Suppressor macrophage treated with lipopolysaccharide for 1 hour (primary cell): ENCODE measurements around the gene HMGCR.

ENCODE experiments used
- DNase-seq, 3 donors: peaks; one replicate each; pipeline ENCODE4 v3.0.0-alpha.2; 2020 to 2022

Gene HMGCR

DNA sequence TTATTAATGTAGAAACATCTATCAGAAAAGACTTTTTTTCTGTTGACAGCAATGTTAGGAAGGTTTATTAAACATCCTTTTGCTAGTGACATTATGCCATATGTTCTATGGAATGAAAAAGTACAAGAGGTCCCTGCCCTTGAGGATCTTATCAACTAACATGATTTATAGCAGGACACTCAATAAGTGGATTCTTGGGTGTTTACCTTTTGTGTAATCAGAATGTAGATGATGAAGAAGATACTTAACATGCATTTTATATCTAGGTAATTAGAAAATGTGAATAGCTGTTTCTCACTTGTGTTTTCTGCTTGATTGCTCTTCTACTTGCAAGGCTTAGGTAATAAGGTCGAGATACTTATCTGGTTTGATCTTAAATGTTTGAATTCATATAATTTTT, 4.9 kb downstream of the HMGCR start:
- DNase-seq, result no peak

DNA sequence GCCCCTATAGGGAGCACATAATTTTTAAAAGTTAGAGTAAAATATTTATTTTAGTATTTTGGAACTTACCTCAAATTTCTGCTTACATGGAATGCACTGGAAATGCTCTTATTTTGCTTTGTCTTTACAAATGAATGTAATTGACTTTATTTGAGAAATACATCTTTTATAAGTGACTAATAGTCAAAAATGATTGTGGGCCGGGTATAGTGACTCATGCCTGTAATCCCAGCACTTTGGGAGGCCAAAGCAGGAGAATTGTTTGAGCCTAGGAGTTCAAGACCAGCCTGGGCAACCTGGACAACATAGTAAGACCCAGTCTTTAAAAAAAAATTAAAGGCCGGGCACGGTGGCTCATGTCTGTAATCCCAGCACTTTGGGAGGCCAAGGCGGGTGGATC, 5.8 kb downstream of the HMGCR start:
- no peak for DNase-seq

DNA sequence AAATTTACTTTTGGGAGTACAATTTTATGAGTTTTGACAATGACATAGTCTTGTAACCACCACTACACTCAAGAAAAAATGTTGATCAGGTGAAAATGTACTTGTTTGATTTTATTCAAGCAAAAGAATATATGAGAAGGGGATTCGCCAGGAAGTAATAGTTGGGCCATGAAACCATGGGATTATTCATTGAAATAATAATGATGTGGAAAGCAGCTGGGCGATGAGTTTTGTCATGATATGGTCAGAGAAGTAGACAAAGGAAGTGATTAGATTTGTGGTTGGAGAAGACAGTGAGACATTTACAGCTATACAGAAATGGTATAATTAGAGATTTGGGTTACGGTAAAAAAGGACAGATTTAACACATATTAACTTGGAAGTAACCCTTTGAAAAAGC, 11.2 kb downstream of the HMGCR start:
- no peak for DNase-seq

DNA sequence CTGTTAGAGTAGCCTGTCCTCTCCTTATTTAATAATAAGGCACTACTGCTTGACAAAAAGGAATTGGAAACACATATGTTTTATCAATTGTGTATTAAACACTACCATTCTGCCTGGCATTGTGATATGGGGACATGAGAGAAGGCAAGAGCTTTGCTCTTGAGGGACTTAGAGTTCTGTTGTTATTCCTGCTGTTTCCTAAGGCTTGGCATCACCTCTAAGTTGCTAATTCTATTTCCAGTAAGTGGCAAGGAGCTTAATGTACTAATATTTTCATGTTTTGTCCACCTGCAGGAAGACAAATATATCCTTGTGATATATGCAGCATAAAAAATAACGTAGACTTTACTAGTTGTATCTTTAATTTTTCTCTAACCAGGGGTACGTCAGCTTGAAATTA, 12.6 kb downstream of the HMGCR start:
- no peak for DNase-seq

DNA sequence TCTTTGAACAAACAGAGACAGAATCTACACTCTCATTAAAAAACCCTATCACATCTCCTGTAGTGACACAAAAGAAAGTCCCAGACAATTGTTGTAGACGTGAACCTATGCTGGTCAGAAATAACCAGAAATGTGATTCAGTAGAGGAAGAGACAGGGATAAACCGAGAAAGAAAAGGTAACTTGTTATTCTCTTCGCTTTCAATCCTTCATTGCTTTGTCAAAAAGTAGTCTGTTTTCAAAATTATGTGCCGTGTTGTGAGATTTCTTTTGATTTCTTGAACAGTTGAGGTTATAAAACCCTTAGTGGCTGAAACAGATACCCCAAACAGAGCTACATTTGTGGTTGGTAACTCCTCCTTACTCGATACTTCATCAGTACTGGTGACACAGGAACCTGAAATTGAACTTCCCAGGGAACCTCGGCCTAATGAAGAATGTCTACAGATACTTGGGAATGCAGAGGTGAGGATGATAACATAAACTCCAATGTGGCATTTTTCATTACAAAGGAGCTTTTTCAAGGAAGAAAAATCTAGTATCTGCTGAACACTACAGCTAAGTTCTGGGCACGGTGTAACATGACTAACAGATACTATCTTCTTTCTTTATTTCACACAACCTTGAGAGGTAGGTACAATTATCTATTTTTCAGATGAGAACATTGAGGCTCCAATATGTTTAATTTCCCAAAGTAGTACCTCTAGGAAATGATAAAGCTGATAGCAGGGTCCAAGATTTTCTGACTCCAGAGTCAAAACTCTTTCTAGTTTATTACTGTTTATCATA, 14.3 kb downstream of the HMGCR start:
- DNase-seq, result no peak

DNA sequence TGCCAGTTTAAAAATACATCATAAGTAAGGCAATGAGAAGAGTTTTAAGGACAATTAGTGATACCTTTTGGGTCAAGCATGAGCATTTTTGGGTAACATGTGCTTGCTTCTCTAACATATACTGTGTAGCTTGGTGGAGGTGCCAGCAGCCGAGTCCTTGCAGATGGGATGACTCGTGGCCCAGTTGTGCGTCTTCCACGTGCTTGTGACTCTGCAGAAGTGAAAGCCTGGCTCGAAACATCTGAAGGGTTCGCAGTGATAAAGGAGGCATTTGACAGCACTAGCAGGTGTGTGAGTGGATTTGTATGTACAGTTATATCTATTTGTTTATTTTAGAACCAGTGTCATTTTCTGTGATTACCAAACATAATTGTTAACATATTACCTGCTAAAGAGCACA, 18.2 kb downstream of the HMGCR start:
- DNase-seq, result no peak

DNA sequence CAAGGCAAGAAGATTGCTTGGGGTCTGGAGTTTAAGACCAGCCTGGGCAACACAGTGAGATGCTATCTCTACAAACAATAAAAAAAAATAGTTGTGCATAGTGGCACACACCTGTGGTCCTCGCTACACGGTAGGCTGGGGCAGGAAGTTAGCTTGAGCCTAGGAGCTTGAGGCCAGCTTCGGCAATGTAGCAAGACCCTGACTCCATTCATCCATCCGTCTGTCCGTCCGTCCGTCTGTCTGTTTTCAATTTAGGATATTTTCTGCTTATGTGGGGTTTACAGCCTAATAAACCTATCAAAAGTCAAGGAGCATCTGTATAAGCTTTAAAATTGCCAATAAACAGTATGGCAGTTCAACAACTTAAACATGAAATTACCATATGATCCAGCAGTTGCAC, 19.7 kb downstream of the HMGCR start:
- no peak for DNase-seq

DNA sequence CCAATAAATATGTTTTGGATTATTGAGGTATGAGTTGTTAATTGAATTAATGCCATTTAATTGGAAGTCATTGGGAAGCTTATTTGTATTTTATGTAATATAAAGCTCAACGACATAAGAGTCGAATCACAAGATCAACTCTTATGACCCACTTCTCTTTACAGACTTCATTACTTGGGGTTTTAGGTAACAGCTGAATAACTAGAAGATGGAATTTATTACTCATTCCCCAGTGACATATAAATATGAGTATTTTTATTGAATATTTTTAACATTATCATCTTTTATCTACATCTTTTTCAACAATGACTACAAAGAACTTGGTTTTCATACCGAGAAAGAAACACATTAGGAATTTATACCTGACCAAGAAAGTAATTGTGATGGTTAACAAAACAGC, 21.1 kb downstream of the HMGCR start:
- DNase-seq, result no peak

DNA sequence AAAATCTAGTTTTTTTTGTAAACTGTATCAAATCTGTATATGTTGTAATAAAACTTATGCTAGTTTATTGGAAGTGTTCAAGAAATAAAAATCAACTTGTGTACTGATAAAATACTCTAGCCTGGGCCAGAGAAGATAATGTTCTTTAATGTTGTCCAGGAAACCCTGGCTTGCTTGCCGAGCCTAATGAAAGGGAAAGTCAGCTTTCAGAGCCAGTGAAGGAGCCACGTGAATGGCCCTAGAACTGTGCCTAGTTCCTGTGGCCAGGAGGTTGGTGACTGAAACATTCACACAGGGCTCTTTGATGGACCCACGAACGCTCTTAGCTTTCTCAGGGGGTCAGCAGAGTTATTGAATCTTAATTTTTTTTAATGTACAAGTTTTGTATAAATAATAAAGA, 24.3 kb downstream of the HMGCR start:
- DNase-seq, result no peak

DNA sequence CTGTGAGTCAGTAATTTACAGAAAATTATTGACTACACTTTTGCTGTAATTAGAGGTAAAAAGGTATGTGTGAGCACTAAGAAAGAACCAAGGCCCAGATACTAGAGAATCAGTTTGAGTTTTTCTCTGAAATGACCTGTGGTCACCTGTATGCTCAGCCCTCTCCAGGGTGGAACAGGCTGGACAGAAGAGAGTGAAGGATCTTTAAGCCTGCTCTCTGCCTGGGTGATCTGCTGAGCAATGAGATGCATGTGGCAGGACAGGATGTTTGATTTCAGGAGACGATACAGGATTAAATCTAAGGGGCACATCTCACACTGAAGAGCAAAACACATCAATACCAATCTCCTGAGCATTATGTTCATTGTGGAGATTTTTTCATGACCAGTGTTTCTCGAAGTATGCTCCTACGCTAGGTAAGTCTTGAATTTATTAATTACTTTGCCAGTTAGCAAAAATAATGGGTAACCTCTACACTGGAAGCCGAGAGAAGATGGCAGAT, 25.5 kb downstream of the HMGCR start:
- DNase-seq, result no peak

DNA sequence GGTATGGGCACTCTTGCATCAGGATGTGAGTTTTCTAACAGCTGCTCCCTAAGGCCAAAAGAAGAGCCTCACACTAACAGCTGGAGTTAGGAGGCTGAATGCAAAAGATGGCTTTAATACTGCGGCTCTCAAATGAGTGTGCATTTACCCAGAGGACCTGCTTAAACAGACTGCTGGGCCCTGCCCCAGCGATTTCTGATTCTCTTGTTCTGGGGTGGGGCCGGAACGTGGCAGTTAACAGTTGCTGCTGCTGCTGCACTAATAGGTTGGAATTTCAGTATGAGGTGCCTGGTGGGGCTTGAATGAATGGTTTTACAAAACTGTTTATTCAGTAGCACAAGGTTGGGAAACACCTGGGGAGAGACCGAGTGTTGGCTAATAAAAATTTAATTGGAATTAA, 26.1 kb downstream of the HMGCR start:
- DNase-seq, result no peak

DNA sequence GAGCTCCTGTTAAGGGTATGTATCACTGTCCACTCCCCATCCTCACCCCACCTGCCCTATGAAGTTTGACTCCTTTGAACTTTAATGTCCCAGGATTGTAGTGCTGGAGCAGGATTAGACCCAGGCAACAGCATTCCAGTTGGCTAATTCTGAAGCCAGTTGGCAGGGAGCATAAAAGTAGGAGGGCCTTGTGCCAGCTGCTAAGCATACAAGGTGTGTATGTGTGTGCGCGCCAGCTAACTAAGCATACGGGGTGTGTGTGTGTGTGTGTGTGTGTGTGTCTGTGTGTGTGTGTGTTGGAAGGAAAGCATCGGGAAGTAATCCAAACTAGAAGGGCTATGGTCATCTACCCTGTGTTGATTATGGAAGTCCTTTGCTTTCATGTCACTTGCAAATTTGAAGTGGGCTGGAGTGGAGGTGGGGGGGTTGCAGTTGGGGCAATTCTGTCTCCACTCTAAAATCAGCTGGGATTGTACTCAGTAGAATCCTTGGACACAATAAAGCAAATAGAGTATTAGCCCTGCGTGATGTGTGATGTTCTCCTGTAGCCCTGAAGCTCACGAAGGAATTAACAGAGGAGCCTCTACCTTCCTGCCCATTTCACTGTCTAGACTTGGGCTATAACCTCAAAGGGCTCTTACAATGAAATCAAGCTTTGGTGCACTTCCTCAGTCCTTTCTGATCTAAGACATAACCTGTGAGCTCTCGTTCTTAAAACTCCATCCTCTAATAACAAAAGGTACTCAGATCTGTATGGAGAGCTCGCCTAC, 26.9 kb downstream of the HMGCR start:
- no peak for DNase-seq

DNA sequence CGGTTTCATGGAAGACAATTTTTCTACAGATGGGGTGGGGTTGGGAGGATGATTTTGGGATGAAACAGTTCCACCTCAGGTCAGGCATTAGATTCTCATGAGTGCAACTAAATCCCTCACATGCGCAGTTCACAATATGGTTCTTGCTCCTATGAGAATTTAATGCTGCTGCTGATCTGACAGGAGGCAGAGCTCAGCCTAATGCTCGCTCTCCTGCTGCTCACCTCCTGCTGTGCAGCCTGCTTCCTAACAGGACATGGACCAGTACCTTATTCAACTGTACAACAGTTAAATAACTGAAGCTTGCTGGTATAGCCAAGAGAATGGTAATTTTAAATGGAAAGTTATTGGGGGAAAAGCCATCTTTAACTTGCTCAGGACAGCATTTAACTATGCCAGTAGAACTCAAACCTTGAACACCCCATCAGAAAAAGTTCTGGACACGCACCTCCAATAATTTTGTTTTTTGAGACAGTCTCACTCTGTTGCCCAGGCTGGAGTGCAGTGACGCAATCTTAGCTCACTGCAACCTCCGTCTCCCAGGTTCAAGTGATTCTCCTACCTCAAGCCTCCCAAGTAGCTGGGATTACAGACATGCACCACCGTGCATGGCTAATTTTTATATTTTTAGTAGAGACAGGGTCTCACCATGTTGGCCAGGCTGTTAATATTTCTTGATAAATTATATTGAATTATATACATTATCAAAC, 27.7 kb downstream of the HMGCR start:
- DNase-seq, result no peak

DNA sequence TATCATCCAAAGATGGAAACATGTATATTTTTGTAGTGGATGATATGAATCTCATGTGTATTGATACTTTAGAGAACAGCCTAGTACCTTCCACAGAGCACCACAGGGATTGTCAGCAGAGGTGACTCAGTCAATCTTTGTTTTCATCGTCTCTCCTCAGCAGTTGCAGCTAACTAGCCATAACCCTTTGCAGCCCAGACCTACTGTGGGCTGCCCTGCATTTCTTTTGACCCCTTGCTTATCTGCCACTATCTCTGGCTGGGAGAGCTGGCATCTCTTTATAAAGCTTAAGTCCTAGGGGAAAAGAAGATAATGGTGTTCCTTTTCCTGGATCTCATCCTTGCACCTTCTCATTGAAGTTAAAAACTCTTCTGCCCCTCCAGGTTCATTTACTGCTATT, 28.7 kb downstream of the HMGCR start:
- DNase-seq, result no peak

DNA sequence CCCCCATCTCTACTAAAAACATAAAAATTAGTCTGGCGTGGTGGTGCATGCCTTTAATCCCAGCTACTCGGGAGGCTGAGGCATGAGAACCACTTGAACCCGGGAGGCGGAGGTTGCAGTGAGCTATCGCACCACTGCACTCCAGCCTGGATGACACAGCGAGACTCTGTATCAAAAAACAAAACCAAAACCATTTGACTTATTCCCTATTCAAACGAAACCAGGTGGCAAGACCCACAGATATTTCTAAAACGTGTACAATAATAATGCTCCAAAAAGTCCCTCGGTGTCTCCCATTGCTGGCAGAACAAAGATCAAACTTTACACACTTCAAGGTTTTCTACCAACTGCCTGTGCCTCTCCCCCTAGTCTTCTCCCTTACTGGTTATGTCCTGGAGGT, 29.8 kb downstream of the HMGCR start:
- DNase-seq, result no peak

DNA sequence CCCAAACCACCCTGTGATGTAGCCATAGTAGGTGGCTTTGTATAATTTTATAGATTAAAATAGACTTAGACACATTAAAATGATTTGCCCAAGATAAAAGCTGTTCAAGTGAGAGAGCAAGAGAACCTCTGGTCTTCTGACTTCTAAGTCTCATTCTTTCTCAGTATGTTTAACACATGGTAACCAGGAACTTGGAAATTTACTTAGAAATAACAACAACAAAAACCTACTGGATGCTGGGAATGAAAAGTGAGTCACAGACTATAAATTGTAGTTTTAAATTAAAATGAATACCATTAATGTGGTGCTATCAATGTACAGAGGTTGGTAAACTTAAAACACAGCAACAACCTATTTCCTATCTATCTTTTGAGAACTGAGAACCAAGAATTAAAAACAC, 30.4 kb downstream of the HMGCR start:
- no peak for DNase-seq

DNA sequence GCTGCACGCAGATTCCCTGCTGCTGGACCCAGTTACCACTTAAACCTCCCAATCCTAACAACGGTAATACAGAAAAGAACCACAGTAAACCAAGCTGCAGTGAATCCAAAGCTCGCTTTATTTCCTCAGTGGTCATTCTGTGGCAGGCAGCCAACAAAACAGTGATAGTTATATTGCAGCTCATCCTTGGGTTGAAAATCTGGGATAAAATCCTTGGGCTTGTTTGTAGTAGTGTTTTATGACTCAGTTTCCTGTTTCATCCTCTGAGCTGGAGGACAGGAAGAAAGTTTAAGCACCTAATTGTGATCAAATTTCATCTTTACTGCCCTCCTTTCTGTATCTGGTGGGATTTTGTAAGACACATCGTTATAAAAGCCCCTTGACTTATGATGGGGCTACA, 31.4 kb downstream of the HMGCR start:
- no peak for DNase-seq

DNA sequence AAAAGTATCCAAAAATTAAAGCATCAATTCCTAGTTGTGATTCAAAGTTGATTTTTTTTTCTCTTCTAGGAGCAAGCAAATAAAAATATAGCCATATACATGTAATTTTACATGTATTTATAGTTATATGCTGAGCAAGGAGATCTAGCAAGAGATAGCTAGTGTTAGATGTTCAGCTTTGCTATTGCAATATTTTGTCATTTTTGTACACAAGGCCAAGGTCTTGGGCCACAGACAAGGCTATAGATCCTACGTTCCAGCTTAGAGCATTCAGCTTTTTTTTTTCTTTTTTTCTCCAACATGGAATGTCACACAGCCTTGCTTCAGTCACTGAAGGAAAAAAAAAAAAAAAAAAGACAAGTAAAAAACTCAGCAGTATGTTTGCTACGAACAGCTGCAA, 36.8 kb downstream of the HMGCR start:
- no peak for DNase-seq

DNA sequence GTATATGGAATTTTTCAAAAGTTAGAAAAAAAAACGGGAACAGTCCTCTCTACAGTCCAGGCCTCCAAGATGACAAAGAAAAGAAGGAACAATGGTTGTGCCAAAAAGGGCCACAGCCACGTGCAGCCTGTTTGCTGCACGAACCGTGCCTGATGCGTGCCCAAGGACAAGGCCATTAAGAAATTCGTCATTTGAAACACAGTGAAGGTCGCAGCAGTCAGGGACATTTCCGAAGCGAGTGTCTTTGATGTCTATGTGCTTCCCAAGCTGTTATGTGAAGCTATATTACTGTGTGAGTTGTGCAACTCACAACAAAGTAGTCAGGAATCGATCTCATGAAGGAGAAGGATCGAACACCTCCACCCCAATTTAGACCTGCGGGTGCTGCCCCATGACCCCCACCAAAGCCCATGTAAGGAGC, 37.4 kb downstream of the HMGCR start:
- DNase-seq, result no peak

DNA sequence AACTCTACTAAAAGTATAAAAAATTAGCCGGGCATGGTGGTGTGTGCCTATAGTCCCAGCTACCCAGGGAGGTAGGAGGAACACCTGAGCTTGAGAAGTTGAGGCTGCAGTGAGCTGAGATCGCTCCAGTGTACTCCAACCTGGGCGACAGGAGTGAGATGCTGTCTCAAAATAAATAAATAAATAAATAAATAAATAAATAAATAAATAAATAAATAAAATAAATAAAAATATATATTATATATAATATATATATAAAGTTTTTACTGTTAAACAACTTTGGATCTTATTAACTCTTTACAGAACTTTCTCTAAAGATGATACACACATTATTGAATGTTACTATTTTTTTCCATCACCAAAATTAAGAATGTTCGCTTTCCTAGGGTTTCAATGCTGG, 38.4 kb downstream of the HMGCR start:
- DNase-seq, result no peak

DNA sequence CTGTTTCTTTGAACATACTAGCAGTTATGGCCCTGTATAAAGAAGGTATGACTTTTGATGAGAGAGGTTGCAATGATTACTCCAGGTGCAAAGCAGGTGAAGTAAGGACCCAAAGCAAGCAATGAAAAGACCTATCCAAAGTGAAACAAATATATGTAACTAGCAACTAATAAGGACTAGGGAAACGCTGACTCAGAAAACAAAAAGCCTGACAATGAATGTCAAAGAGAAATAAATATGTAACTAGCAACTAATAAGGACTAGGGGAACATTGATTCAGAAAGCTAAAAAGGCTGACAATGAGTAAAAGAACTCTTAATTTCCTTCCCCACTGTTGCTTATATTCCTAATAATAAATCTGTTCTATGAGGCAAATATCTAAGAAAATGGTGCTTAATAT, 43.1 kb downstream of the HMGCR start:
- DNase-seq, result no peak

DNA sequence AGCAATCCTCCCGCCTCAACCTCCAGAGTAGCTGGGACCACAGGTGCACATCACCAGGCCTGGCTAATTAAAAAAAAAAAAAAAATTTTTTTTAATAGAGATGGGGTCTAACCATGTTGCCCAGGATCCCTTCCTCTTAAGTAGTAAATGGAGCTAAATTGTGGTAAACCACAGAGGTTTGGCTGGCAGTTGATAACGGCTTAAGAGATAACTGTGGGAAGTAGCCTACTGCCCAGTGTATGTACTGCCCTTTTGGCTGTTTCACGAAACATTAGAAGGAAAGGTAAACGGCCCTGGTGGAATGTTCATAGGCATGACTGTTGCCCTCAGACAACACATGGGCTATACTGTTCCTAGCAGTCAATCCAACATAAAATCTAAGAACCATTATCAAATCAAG, 44.4 kb downstream of the HMGCR start:
- DNase-seq, result no peak

DNA sequence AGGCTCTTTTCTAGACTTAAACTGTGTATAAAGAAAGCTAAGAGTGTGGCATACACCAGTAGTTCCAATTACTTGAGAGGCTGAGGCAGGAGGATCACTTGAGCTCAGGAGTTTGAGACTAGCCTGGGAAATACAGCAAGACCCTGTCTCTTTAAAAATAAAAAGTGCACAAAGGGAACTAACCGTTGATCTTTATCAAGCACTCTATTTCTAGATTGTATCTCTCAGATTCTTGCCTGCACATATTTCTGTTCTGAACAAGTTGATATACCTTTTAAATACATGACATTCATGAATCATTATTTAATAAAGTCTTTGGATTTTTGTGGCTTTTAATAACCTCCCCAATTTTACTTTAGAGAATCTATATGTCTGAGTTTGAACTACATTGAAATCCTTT, 47.2 kb downstream of the HMGCR start:
- DNase-seq, result no peak

DNA sequence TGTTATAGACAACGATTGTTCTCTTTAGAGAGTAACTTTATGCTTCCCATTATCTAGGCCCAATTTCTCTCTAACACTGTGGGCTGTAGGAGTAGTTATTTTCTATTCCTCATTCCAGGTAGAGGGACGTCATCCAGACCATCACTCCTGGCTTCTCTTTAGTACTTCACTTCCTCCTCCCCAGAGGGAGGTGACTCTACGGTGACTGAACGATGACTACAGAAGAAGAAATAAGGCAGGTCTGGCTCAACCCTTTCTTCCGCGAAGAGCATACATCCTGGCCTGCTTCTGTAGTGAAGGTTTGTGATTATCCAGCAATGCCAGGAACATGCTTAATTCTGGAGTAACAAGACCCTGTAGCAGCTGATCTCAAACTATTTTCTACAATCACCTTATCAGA, 50.8 kb downstream of the HMGCR start:
- no peak for DNase-seq
